ENCODE measurements around the gene PRDM16. TPM values are rescaled to one million over a fixed set of nuclear protein-coding genes. Genes with fewer than 3 reads are reported as not detected.

PRDM16 gene
- total RNA-seq, 1 donor from 2014 or later, result 5.6 TPM

GRCh38 chr1:3348196-3348865, 279.3 kb downstream of the PRDM16 start:
- Histone ChIP-seq H3K4me3 (ENCODE audit: low read depth, low read length) (no peak overlapping the region), H3K36me3 (ENCODE audit: control insufficient read depth, insufficient read depth, low read length) (no peaks in the 10 kb centered on the region), H3K27me3 (ENCODE audit: control insufficient read depth, insufficient read depth, low read length) (peaks cover 42% of the 10 kb centered on the region)
- no peak for DNase-seq (ENCODE audit: low read depth)
- TF ChIP-seq, protein P1, sequence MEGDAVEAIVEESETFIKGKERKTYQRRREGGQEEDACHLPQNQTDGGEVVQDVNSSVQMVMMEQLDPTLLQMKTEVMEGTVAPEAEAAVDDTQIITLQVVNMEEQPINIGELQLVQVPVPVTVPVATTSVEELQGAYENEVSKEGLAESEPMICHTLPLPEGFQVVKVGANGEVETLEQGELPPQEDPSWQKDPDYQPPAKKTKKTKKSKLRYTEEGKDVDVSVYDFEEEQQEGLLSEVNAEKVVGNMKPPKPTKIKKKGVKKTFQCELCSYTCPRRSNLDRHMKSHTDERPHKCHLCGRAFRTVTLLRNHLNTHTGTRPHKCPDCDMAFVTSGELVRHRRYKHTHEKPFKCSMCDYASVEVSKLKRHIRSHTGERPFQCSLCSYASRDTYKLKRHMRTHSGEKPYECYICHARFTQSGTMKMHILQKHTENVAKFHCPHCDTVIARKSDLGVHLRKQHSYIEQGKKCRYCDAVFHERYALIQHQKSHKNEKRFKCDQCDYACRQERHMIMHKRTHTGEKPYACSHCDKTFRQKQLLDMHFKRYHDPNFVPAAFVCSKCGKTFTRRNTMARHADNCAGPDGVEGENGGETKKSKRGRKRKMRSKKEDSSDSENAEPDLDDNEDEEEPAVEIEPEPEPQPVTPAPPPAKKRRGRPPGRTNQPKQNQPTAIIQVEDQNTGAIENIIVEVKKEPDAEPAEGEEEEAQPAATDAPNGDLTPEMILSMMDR (IDR thresholded peaks at IDR 0.05; ENCODE audit: insufficient read depth, low read length, poor library complexity, severe bottlenecking), result no peak

DNA sequence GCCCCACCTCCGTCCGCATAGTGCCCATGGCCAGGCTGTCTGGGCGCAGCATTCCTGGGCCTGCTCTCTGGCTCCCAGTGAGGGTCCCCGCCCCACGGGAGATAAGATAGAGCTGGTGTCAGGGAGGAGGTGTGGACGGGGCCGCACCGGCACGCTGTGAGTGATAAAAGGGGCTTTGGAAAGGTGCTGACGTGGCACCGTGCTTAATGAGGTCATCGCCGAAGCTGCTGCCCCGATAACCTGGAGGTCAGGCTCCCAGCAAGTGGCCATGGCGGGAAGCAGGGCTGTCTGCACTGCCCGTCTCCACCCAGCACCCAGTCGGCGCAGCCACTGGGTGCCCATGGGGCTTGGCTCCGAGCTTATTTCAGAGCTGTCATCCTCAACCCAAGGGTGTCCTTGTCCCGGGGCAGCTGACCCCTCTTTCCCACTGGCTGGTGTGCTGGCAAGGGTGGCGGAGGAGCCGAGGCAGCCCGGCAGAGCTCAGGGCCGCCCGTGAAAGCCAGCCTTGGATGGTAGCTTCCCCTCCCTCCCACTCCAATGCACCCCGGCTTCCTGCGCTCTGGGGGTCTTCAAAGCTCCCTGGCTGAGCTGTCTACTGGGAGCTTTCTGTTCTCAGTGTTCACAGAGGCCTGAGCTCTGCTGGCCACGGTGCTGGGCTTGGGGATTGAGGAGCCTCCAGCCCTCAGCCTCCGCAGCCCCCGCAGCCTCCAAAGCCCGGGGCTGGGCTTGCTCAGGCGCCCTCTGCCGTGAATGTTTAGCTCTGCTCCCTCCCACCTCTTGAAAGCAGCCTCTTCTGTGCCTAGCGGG, 280.4 kb downstream of the PRDM16 start:
- no peaks in the 10 kb centered on the region for H3K36me3 ChIP-seq (ENCODE audit: control insufficient read depth, insufficient read depth, low read length)
- no peak overlapping the region for H3K4me3 ChIP-seq (ENCODE audit: low read depth, low read length)
- TF ChIP-seq, protein P1 (IDR thresholded peaks at IDR 0.05; ENCODE audit: insufficient read depth, low read length, poor library complexity, severe bottlenecking), result no peak
- no peak for DNase-seq (ENCODE audit: low read depth)
- peaks cover 50% of the 10 kb centered on the region for H3K27me3 ChIP-seq (ENCODE audit: control insufficient read depth, insufficient read depth, low read length)

DNA sequence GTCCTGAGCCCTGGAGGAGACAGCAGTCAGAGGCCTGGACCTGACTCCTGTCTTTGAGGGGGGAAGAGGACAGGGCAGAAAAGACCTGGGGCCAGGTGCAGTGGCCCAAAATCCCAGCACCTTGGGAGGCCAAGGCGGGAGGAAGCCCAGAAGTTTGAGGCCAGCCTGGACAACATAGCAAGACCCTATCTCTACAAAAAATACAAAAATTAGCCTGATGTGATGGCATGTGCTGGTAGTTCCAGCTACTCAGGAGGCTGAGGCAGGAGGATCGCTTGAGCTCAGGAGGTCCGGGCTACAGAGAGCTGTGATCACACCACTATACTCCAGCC, 280.9 kb downstream of the PRDM16 start:
- no peak for DNase-seq (ENCODE audit: low read depth)
- H3K27me3 ChIP-seq (ENCODE audit: control insufficient read depth, insufficient read depth, low read length), result peaks cover 54% of the 10 kb centered on the region
- TF ChIP-seq, protein P1 (IDR thresholded peaks at IDR 0.05; ENCODE audit: insufficient read depth, low read length, poor library complexity, severe bottlenecking), result no peak
- no peak overlapping the region for H3K4me3 ChIP-seq (ENCODE audit: low read depth, low read length)
- no peaks in the 10 kb centered on the region for H3K36me3 ChIP-seq (ENCODE audit: control insufficient read depth, insufficient read depth, low read length)

GRCh38 chr1:3350506-3351261, 281.7 kb downstream of the PRDM16 start:
- H3K36me3 ChIP-seq (ENCODE audit: control insufficient read depth, insufficient read depth, low read length), result no peaks in the 10 kb centered on the region
- no peak for DNase-seq (ENCODE audit: low read depth)
- no peak overlapping the region for H3K4me3 ChIP-seq (ENCODE audit: low read depth, low read length)
- TF ChIP-seq, protein P1 (IDR thresholded peaks at IDR 0.05; ENCODE audit: insufficient read depth, low read length, poor library complexity, severe bottlenecking), result no peak
- H3K27me3 ChIP-seq (ENCODE audit: control insufficient read depth, insufficient read depth, low read length), result peaks cover 58% of the 10 kb centered on the region

DNA sequence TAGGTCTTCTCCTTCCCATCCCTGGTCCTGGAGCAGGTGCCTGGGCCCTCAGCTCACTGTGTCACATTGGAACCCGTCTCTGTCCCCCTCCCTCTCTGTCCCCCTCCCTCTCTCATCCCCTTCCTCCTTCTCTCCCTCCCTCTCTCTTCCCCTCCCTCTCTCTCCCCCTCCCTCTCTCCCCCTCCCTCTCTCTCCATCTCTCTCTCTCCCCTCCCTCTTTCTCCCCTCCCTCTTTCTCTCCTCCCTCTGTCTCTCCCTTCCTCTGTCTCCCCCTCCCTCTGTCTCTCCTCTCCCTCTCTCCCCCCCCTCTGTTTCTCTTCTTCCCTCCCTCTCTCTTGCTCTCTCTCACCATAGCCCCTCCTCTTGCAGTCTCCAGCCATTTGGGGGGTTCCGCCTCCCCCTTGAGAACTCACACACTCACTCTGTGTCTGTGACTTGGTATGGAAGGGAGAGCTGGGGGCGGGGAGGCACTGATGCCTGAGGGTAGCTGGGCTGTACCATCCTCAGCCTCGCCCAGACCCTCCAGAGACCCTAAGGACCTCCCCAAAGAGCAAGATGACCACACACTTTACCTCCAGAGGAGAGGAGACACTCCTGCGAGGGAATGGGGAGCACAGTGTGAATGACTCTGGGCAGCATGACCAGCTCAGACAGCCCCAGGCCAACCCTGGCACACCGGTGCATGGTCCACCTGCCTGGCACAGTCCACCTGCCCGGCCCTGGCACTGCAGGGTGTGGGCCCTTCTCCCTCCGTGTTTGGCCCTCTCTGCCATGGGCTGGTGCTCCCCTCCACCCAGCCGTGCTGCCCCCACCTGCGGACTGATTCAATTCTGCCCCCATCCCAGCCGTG, 282.7 kb downstream of the PRDM16 start:
- DNase-seq (ENCODE audit: low read depth), result no peak
- Histone ChIP-seq H3K36me3 (ENCODE audit: control insufficient read depth, insufficient read depth, low read length) (no peaks in the 10 kb centered on the region), H3K4me3 (ENCODE audit: low read depth, low read length) (no peak overlapping the region), H3K27me3 (ENCODE audit: control insufficient read depth, insufficient read depth, low read length) (peaks cover 66% of the 10 kb centered on the region)
- TF ChIP-seq, protein P1 (IDR thresholded peaks at IDR 0.05; ENCODE audit: insufficient read depth, low read length, poor library complexity, severe bottlenecking), result no peak

Data from kidney epithelial cell (primary cell).